IPS DF 19.7 (cell line): ENCODE results near the gene IL1RAPL2.
A peak's percentile ranks its signal among the peaks of the same experiment; 100 is the strongest.
"Not testable (repeated sequence)": the region's sequence is repeated elsewhere in the genome, so short reads cannot be mapped to it uniquely, and the experiment has no call there.

Source experiments
- DNase-seq: peaks from one replicate; pipeline ENCODE4 v3.0.0-alpha.2; 2013; ENCODE audit warnings: low read depth, low spot score

IL1RAPL2 gene

DNA sequence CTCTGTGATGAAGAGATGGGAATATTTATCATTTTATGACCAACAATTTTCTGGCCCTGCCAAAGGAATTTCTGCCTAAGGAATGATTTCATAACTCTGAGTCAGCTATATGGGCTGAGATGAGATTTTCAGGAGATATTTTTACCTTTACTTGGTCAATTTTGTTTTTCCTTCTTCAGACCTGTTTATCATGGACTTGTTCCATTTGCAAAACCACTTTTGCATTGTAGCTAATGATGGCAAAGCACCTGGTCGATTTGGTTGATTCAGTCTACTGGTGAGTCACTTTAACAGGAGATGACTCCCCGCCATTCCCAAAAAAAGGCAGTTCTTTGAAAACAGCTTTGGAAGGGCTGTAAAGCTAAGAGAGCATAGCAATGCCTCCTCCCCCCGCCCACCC is 601.2 kb downstream of the IL1RAPL2 start:
- DNase-seq: no peak

DNA sequence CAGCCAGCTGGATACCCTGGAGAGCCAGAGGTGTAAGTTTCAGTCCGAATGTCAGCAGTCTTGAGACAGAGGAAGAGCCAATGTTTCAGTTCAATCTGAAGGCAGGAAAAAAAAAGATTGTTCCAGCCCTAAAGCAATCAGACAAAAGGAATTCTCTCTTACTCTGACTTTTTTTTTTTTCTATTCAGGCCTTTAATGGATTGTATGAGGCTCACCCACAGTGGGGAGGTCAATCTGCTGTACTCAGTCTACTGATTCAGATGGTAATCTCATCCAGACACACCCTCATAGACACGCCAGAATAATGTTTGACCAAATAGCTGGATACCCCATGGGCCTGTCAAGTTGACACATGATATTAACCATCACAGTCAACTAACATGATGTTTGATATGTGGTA is 602.6 kb downstream of the IL1RAPL2 start:
- no peak for DNase-seq

DNA sequence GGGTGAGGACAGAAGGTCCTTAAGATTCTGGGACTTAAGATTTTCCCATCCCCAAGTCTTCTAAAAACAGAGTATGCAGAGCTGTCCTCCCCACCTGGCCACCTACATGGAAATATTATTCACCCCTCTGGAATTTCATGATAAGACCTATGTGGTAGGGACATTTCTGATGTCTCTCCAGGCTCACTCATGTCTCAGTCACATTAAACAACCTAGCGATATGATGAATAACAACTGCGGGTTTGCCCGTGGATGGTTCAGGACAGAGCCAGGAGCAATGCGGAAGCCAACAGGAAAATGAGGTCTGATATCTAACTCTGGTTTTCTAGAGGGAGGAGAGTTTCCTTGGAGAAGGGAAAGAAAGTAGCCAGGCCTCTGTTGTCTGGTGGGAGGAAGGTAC is 607.1 kb downstream of the IL1RAPL2 start:
- DNase-seq: no peak

DNA sequence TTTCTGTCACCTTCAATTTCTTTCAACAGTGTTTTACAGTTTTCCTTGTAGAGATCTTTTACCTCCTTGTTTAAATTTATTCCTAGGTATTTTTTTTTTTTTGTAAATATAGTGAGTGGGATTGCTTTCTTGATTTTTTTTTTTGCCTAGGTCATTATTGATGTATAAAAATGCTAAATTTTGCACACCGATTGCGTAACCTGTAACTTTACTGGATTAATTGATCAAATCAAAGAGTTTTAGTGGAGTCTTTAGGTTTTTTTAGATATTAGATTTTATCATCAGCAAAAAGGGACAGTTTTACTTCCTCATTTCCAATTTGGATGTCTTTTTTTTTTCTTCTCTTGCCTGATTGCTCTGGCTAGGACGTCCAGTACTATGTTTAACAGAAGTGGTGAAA is 613.6 kb downstream of the IL1RAPL2 start:
- DNase-seq: no peak

DNA sequence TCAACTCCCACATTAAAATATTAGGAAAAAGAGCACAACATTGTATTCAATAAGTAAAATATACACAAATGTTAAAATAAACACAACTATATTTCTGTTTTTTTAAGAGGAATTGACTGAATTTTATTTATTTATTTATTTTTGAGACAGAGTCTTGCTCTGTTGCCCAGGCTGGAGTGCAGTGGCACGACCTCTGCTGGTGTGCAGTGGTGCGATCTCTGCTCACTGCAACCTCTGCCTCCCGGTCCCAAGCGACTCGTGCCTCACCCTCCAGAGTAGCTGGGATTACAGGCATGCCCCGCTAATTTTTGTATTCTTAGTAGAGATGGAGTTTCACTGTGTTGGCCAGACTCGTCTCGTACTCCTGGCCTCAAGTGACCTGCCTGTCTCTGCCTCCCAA is 623.1 kb downstream of the IL1RAPL2 start:
- DNase-seq: no peak

DNA sequence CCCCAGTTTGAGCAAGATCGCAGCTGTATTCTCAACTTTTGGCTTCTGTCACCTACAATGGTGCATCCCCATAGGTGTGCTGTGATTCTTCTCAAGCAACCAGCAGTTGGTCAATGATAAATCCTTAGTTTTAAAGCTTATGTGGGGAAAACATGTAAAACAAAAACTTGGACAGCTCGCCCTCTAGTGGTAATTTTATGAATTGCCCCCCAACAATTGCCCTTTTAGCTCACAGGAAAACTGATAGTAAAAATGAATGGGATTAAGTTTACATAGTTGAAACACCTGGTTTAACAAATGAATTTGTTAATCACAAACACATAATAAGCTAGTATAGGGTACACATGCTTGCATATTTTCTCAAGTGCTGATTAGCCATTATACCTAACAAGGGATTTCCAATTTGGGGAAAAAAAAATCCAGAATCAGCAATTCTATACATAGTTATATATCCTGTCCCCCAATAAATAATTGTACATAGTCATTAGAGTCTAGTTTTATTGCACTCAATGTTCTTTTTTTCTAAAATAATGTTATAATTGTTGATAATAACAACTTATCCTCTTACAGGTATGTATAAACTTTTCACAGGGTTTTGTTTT is 624.4 kb downstream of the IL1RAPL2 start:
- DNase-seq: no peak

DNA sequence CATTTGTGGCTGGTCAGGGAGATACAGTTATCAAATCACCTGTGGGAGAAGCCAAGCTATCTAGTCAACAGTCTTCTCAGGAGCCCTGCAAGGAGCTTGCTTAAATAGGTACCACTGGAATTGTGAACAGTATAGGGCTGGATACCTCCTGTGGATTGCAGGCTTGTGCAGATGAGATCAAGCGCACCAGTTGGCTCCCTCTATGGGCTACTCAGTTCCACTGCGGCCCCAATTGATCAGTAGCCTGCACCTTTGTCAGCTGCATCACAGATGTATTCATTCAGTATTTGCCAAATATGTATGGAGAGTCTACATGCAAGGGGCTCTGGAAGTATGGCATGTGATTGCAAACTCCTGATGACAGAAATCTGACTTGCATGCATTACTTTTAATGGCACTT is 625.9 kb downstream of the IL1RAPL2 start:
- DNase-seq: no peak

DNA sequence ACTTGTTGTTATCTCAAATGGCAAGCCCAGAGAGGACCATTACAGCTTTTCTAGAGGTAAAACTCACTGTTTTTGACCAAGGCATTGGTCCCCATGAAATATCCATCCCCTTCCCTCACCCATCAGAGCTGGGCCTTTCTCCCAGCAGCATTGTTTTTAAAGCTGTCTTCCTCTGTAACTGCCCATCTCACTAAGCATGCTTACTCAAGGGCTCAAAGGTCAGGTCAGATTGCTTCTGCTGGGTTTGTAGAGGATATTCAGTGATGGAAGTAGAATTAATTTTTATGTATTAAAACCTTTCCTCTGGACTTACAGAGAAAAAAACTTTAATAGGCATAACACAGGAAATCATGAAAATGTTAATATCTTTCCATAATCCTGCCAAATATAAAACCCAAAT is 643.4 kb downstream of the IL1RAPL2 start:
- DNase-seq: no peak

DNA sequence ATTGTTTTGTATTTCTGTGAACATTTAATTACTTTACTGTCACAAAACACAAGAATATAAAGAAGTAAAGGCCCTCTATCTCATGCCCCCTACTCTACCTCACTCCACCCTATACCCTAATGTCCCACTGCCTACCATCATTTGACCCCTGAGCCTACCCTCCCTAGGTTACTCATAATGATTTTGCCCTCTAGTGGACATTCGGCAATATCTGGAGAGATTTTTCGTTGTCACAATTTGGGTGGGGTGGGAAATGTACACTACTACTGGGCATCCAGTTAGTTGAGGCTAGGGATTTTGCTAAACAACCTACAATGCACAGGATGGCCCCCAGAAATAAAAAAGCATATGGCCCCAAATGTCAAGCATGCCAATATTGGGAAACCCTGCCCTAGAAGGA is 644.3 kb downstream of the IL1RAPL2 start:
- no peak for DNase-seq

DNA sequence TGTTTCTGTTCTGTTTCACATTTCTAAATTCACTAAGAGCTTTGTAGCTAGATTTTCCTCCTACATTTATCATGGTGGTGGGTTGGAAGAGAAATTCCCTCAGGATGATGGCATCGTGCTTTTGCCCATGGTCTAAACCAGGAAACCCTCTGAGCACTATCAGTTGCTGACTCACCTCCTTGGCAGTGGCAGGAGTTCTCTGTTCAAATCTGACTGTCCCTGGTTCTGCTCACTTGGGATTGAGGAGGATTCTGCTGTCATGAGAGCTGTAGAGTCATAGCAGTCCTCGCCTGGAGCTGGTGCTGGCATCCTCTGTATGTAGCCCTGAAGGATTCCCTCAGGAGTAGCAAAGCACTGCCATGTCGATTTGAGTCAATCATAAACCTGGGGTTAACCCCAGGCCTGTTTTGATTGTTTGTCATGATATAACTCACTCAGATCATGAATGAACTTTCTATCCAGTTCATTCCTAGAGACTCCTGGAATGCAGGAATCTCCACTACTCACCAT is 645.1 kb downstream of the IL1RAPL2 start:
- DNase-seq: no peak

DNA sequence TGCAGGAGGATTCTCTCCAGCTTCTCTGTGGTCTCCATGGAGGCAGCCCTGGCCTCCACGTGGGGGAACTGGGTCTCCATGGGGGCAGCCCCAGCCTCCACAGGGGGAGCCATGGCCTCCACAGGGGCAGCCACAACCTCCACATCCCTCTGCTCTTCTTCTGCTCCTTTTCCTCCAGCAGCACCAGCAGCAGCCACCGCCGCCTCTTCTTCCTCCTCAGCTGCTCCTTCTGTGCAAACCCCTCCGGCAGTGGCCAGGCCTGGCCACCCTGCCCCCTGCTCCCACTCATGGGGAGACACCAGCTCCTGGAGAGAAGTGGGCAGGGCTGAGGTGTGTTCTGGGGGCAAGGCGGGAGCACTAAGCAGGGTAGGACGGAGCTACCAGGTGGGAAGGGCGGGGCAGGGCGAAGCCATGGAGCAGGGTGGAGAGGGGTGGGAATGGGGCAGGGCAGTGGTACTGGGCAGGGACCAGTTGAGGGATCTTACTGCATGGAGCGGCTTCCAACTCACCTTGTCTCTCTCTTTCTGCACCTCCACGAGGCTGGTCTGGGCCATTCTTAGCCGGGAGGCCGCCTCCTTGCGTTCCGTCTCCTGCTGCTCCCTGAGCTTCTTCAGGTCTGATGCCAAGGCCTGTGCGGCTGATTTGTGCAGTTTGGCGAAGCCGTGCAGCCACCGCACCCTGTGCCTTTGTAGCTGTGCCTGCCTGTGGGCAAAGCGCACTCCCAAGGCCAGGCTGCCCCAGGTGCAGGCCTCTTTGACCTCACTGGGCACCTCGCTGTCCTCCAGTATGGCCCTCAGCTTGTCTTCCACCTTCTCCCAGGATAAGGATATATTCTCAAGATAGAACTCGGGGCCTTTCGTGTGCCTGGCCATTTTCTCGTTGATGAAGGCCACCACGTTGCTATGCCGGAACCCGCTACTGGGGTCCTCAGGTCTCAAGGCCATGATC is 653.7 kb downstream of the IL1RAPL2 start:
- no peak for DNase-seq

DNA sequence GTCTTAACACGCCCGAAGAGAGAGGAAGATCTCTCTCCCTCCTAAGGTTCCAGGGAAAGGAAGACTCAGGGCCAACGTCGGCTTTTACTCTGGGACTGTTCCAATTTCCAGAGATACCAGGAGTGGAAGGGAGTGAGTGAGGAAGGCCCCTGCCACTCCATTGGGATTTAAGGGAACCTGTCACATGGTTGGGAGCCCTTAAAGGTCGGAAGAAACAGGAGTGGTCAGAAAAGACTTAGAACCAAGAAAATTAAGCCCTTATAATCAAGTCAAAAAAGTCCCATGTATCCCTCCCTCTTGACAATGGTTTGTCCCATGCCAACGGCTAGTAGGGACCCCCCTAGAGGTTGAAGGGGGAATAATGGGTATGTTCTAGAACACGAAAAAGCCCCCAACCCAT is 654.6 kb downstream of the IL1RAPL2 start, which contains the start of gene TEX13A:
Gene TEX13A (minus strand): TSS at position 59 of the 400 bp plus-strand sequence. CDS start 297 bp downstream, outside the sequence.
- DNase-seq: no peak

DNA sequence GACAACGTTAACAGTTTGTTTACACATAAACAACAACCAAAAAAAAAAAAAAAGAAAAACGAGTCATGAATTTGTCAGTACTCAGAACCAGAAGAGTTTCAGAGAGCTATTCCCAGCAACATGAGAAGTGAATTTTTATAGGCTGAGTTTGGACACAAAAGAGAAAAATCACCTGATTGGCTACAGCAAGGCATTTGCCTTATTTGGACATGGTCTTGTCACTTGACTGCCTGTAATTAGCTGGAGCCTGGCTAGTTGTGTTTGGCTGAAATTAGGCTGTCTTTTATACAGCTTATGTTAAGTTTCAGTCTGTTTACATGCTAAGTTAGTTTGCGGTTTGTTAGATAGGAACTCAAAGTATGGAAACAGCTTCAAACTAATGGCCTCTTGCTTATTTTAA is 655.4 kb downstream of the IL1RAPL2 start:
- no peak for DNase-seq

DNA sequence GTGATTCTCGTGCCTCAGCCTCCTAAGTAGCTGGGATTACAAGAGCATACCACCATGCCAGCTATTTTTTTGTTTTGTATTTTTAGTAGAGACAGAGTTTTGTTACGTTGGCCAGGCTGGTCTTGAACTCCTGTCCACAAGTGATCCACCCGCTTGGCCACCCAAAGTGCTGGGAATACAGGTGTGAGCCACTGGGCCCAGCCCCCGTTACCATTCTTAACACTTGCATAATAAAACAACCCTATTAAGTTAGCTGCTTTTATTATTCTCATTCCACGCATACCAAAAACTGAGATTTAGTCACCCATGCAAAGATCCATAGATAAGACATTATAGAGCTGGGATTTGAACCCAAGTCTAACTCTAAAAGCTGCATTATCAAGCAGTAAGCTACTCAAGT is 660.5 kb downstream of the IL1RAPL2 start:
- peak; percentile 15 for DNase-seq

DNA sequence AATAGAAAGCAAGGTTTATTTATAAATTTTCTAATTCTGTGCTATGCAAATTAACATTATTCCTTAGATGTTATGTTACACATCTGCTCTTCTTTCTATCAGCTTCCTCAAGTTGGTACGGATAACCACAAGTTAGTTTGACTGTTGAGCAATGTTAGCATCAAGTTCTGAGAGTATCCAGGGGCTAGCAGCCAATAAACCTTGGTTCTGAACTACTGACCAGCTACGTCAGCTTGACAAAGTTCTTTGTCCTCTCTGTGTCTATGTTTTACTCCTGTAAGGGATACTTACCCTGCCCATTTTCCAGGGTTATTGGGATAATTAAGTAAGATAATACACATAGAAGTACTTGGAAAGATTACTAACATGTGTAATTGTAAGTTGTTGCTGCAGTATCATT is 662.6 kb downstream of the IL1RAPL2 start:
- no peak for DNase-seq

DNA sequence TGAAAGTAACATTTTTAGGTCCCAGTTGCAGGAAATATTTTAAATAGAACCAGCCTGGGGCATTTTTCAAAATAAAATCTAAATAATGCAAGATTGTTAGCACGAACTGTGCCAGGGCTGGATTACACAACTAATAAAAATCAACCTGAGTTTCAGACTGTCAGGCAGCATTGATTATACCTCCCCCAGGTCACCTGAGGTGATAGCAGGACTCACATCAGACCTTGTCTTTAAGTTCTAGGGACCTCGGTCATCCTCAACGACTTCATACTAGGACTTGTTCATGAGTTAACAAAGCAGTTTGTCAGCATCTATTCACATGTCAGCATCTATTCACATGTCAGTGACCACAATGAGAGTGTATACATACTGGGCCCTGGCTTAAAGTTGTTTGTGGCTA is 663.1 kb downstream of the IL1RAPL2 start:
- DNase-seq: no peak

DNA sequence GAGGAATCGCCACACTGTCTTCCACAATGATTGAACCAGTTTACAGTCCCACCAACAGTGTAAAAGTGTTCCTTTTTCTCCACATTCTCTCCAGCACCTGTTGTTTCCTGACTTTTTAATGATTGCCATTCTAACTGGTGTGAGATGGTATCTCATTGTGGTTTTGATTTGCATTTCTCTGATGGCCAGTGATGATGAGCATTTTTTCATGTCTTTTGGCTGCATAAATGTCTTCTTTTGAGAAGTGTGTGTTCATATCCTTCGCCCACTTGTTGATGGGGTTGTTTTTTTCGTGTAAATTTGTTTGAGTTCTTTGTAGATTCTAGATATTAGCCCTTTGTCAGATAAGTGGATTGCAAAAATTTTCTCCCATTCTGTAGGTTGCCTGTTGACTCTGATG is 671.4 kb downstream of the IL1RAPL2 start:
- DNase-seq: not testable (repeated sequence)

DNA sequence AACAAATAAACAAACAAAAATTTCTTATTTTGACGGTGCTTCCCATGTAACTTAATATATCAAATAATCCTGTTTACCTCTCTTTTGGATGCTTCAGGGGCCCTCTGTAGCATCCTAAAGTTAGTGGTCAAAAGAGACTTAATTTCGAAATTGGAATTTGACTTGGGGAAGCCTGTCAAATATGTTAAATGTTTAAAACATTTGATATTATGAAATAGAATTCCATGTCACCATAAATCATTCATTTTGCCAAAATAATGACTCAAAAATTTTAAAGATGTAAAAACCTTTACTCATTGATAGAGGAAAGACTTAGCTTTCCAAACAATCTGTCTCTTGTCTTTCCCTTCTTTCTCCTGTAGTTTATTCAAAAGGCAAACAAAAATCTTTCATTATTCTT is 675.1 kb downstream of the IL1RAPL2 start:
- DNase-seq: no peak

DNA sequence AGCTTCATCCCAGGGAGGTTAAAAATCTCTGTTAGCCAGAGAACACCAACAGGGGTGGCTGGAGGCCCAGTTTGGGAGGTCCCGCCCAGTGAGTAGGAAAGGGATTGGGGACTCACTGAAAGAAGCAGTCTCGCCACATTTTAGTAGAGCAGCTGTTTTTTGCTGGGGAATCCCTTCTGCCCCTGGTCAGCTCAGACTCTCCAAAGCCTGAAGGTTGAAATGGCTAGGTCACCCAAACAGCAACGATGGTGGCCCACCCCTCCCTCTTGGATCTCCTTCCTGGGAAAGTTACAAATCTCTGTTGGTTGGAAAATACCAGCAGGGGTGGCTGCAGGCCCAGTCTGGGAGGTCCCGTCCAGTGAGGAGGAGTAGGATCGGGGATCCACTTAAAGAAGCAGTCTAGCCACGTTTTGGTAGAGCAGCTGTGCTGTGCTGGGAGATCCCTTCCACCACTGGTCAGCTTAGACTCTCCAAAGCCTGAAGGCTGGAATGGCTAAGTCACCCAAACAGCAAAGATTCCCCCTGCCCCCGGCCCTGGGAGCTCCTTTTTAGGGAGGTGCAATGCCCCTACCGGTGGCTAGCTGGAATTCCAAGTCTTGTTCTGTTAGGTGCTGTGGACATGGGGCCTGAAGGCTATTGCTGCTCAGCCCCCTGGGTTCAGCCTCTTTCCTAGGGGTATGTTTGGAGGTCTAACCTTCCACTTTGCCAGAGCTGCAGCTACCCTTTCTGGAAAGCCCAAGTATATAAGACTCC is 694.5 kb downstream of the IL1RAPL2 start:
- no peak for DNase-seq

DNA sequence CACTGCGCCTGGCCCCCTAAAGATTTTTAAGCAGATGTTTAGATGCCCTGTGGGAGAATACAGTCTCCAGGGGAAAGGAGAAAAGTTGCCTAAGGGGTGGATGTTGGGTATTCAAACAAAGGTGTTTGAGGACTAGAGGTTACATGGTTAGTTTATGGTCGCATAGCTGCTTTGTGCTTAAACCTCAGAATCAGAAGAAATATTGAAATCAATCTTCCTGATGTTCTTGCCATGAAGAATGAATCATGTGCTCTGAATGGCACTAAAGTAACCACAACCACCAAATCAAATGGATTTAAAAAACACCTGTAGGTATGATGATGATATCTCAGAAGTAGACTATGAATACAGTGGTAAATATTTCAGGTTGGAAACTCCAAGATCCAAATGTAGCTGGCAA is 697.2 kb downstream of the IL1RAPL2 start:
- DNase-seq: no peak

DNA sequence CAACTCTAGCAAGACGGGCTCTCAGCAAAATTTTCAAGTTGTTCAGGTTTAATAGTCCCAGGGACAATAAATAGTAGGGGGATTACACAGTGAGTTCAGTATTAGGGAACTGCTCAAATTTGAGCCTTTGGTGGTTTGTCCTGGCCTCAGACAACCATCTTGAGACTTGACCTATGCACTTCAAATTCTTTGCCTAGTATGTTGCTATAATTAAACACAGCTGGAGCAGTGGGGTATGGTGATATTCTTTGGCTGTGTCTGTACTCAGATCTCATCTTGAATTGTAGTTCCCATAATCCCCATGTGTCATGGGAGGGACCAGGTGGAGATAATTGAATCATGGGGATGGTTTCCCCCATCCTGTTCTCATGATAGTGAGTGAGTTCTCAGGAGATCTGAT is 697.8 kb downstream of the IL1RAPL2 start:
- no peak for DNase-seq

DNA sequence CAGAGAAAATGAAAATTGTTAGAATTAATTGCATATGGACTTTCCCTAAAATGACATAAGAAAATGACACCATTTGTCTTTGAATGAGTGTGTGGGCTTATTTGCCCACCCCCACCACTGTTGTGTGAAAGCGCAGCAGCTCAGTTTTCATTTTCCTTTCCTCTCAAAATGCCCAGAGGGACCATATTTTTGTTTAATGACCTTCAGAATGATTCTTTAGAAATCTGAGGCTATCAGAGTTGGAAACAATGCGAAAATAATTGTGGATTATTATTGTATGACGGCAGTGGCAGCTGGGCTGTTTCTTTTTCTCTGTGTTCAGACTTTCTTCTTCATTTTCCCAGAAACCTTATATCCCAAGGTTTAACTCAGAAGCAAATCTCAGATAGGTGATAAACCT is 699.1 kb downstream of the IL1RAPL2 start:
- no peak for DNase-seq
